Measurements from ENCODE around the gene TAGAP.

DNA sequence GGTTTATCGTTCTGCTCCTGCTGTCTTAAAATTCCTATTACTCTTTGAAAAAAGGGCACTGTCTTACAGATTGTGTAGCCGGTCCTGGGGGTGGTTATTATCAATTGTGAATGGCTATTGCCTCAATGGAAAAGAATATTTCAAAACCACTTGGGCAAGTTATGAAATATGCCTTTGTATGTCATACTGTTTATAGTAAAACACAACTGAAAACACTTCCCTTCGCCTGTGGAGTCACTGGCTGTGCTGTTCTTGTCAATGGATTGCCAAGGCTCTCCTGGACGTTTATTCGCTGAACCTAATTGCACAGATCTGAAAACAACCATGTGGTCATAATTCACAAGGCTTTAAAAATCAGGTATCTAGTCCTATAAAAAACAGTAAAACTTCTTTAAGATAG lies 47.8 kb upstream of the TAGAP start:
- TF ChIP-seq EZH2 (optimal IDR thresholded peaks at IDR 0.05; ENCODE audit: low read depth, low read length) = no peak
- TF ChIP-seq, protein P1, sequence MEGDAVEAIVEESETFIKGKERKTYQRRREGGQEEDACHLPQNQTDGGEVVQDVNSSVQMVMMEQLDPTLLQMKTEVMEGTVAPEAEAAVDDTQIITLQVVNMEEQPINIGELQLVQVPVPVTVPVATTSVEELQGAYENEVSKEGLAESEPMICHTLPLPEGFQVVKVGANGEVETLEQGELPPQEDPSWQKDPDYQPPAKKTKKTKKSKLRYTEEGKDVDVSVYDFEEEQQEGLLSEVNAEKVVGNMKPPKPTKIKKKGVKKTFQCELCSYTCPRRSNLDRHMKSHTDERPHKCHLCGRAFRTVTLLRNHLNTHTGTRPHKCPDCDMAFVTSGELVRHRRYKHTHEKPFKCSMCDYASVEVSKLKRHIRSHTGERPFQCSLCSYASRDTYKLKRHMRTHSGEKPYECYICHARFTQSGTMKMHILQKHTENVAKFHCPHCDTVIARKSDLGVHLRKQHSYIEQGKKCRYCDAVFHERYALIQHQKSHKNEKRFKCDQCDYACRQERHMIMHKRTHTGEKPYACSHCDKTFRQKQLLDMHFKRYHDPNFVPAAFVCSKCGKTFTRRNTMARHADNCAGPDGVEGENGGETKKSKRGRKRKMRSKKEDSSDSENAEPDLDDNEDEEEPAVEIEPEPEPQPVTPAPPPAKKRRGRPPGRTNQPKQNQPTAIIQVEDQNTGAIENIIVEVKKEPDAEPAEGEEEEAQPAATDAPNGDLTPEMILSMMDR (IDR thresholded peaks at IDR 0.05; ENCODE audit: low read length) = no peak
